Activated T-cell treated with anti-CD3 and anti-CD28 coated beads, Interleukin-2, amount 50 U/mL, for 72 hours (primary cell): ENCODE measurements around the gene NKAIN4. TPM values are rescaled to one million over a fixed set of nuclear protein-coding genes. Genes with fewer than 3 reads are reported as not detected.

Experiments used
- ATAC-seq, 2 donors: fragments of 150-1000 bp; cut with Tn5 transposase; replicated peaks in 1 of 2; 2 replicates each; pipeline ENCODE4 v1.10.0; 2021; ENCODE audit warnings: moderate library complexity in 2 of 2, mild to moderate bottlenecking in 1 of 2
- DNase-seq, 2 donors: peaks; one replicate each; pipeline ENCODE4 v3.0.0; 2021 to 2022; ENCODE audit warnings: mixed read lengths in 1 of 2
- H3K27ac Mint-ChIP-seq: one replicate; pipeline ENCODE4 v1.8.0; 2022; ENCODE audit warnings: mild to moderate bottlenecking, moderate library complexity, mixed read lengths
- H3K27me3 Mint-ChIP-seq: one replicate; pipeline ENCODE4 v1.8.0; 2022; ENCODE audit warnings: low read depth, mixed read lengths
- H3K36me3 Mint-ChIP-seq, 2 donors: one replicate each; pipeline ENCODE4 v1.8.0; 2022; ENCODE audit warnings: mixed read lengths in 2 of 2, mild to moderate bottlenecking in 1 of 2; ENCODE audit not compliant: insufficient read depth in 2 of 2
- H3K4me1 Mint-ChIP-seq: one replicate; pipeline ENCODE4 v1.8.0; 2022; ENCODE audit warnings: low read depth, mixed read lengths
- H3K4me3 Mint-ChIP-seq, 2 donors: one replicate each; pipeline ENCODE4 v1.8.0; 2022; ENCODE audit warnings: mild to moderate bottlenecking in 2 of 2, mixed read lengths in 2 of 2, moderate library complexity in 2 of 2
- H3K9me3 Mint-ChIP-seq, 2 donors: one replicate each; pipeline ENCODE4 v1.8.0; 2022; ENCODE audit warnings: mixed read lengths in 2 of 2
- total RNA-seq, 2 donors: library from RNA; stranded (reverse); gene quantifications; one replicate each; pipeline ENCODE4 v1.2.3, GENCODE V29; 2022

NKAIN4 gene
- total RNA-seq, 2 donors from 2014 or later, result not detected

DNA sequence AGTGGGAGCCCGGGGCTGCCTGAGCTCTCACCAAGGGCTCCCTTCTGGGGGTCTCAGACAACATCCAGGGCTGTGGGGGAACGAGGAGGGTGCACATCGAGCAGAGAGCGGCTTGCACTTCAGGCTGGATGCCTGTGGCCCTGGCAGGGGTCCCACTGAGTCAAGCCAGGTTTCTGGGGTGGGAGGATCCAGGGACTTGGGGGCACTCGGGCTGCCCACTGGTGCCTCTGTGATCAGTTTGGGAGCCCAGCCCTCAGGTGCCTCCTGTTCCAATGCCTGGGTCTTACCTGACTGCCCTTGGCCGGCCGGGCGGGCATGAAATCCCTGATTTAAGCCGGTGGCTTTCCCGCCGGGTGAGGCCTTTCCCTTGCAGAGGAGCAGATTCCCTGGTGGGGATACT is 39.2 kb upstream of the NKAIN4 start:
- Mint-ChIP-seq H3K4me3 (no peak overlapping the region), H3K27ac (no peak overlapping the region), H3K27me3 (no peaks in the 10 kb centered on the region), H3K4me1 (no peaks in the 10 kb centered on the region), H3K36me3 (no peaks in the 10 kb centered on the region), H3K9me3 (no peaks in the 10 kb centered on the region)
- no peak for DNase-seq
- ATAC-seq, result no peak

- Mint-ChIP-seq H3K27me3 (no peaks in the 10 kb centered on the region), H3K9me3 (no peaks in the 10 kb centered on the region), H3K36me3 (peaks cover 0 to 2% of the 10 kb centered on the region in 2 donors), H3K27ac (no peak within 1 kb of the TSS), H3K4me3 (no peak within 1 kb of the TSS), H3K4me1 (no peaks in the 10 kb centered on the region)
- ATAC-seq (no peak), DNase-seq (no peak)
These were observed 38.6 kb upstream of the NKAIN4 start, which contains the start of gene COL20A1 for GRCh38 chr20:63292904-63293303. Gene COL20A1 (plus strand): TSS chr20:63293186. CDS start chr20:63295108, 1,922 bp downstream.

DNA sequence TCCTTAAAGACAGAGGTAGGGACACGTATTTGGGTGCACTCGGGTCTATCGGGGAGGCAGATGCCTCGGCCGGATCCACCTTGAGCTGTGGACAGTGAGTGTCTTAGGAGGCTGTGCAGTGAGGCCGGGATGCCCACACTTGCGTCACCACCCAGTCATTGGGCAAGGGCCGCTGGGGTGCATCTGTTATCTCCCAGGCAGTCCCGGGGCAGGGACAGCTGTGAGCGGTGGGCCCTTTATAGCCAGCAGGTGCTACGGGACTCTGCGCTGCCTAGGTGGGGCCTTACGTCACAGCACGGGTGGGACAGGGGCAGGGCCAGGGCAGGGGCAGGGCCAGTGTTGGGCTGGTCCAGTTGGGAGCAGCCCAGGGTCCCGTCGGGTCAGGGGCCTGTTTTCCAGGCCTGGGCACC is 38.0 kb upstream of the NKAIN4 start:
- Mint-ChIP-seq H3K36me3 (peaks cover 0 to 2% of the 10 kb centered on the region in 2 donors), H3K4me3 (no peak overlapping the region), H3K4me1 (no peaks in the 10 kb centered on the region), H3K27ac (no peak overlapping the region), H3K27me3 (no peaks in the 10 kb centered on the region), H3K9me3 (no peaks in the 10 kb centered on the region)
- DNase-seq (no peak), ATAC-seq (no peak)

- no peak overlapping the region for H3K4me3 Mint-ChIP-seq
- H3K9me3 Mint-ChIP-seq, result no peaks in the 10 kb centered on the region
- DNase-seq, result no peak
- no peaks in the 10 kb centered on the region for H3K27me3 Mint-ChIP-seq
- H3K4me1 Mint-ChIP-seq, result no peaks in the 10 kb centered on the region
- H3K36me3 Mint-ChIP-seq, result peaks cover 0 to 2% of the 10 kb centered on the region in 2 donors
- no peak for ATAC-seq
- H3K27ac Mint-ChIP-seq, result no peak overlapping the region
These were observed 37.5 kb upstream of the NKAIN4 start for GRCh38 chr20:63291811-63292210.

DNA sequence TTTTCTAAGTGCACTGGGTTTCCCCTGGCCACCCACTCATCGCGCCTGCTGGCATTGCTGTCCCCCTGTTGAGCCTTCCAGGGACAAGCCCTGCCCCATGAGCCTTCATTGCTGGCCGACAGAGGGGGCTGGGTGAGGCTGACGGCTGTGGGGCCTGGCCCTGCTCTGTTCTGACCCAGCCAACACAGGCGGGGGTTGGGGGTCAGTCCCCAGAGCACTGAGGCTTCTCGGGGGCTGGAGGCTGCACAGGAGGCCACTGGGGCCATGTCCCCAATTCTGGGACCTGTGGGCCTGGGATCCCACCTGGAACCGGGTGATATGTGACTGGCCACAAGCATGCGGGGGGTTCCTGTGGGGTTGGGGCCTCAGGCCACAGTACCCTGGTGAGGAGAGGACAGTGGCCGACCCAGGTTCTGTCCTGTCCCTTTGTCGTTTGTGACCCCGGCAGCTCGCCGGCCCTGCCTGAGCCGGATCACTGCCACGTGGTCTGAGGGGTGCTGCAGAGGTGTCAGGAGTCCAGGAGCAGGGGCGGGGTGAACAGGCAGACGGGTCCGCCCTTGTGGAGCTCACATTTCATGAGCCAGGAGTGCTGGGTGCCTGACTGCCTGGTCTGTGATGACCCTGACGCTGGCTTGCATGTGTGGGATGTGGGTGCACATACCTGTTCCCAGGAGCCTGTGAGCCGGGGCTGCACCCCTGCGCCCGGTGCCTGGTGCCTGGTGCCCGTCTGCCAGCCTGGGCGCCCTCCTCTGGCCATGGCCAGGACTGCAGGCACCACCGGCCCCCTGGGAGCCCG is 36.6 kb upstream of the NKAIN4 start:
- Mint-ChIP-seq H3K9me3 (no peaks in the 10 kb centered on the region), H3K27ac (no peak overlapping the region), H3K27me3 (no peaks in the 10 kb centered on the region), H3K4me3 (no peak overlapping the region), H3K4me1 (no peaks in the 10 kb centered on the region), H3K36me3 (peaks cover 0 to 2% of the 10 kb centered on the region in 2 donors)
- ATAC-seq (peak; percentile 61 to 62), DNase-seq (peak; percentile 71 to 81)

GRCh38 chr20:63290136-63290676 is 35.9 kb upstream of the NKAIN4 start:
- Mint-ChIP-seq H3K27ac (no peak overlapping the region), H3K4me1 (no peaks in the 10 kb centered on the region), H3K9me3 (no peaks in the 10 kb centered on the region), H3K36me3 (peaks cover 0 to 2% of the 10 kb centered on the region in 2 donors), H3K27me3 (no peaks in the 10 kb centered on the region), H3K4me3 (no peak overlapping the region)
- ATAC-seq (no peak), DNase-seq (no peak)

DNA sequence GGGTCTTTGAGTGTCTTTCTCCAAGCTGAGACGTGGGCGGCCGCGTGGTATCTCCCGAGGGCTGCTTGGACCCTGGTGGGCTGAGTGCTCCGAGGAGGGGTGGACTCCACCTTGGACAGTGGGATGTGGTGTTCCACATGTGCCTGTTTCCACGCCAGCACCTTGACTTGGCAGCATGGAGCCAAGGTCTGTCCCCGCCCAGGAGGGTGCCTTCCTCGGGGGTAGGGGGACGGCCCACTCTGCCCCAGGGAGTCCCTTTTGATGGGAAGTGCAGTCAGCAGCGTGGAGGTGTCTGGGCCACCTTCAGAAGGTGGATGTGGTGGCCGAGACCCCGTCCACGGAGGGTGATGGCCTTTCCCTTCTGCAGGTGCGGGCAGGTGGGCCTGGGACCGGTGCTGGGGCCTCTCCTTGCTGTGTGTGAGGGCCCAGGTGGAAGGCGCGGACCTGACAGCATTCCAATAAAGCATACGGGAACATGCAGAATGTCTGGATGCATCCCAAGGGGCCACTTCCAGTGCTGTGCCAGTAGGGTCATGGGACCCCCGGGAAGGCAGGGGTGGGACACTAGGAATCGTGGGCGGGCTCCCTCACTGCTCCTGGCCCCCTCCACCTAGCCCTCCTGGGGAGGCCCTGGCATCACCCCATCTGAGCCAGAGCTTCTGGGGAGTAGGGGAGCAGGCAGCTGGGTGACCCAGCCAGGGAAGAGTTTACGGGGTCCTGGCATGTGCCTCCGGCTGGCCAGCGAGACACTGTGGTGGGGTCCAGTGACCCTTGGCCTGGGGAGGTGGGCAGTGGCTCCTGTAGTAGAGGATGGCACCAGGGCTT is 35.3 kb upstream of the NKAIN4 start:
- no peaks in the 10 kb centered on the region for H3K9me3 Mint-ChIP-seq
- peaks cover 0 to 2% of the 10 kb centered on the region in 2 donors for H3K36me3 Mint-ChIP-seq
- no peak for ATAC-seq
- H3K27me3 Mint-ChIP-seq, result no peaks in the 10 kb centered on the region
- H3K4me1 Mint-ChIP-seq, result no peaks in the 10 kb centered on the region
- no peak overlapping the region for H3K27ac Mint-ChIP-seq
- H3K4me3 Mint-ChIP-seq, result no peak overlapping the region
- no peak for DNase-seq

- Mint-ChIP-seq H3K4me1 (no peaks in the 10 kb centered on the region), H3K36me3 (peaks cover 1 to 2% of the 10 kb centered on the region in 2 donors), H3K9me3 (no peaks in the 10 kb centered on the region), H3K27me3 (no peaks in the 10 kb centered on the region), H3K27ac (no peak overlapping the region), H3K4me3 (no peak overlapping the region)
- no peak for DNase-seq
- no peak for ATAC-seq
These were observed 34.5 kb upstream of the NKAIN4 start for GRCh38 chr20:63288581-63289251.

DNA sequence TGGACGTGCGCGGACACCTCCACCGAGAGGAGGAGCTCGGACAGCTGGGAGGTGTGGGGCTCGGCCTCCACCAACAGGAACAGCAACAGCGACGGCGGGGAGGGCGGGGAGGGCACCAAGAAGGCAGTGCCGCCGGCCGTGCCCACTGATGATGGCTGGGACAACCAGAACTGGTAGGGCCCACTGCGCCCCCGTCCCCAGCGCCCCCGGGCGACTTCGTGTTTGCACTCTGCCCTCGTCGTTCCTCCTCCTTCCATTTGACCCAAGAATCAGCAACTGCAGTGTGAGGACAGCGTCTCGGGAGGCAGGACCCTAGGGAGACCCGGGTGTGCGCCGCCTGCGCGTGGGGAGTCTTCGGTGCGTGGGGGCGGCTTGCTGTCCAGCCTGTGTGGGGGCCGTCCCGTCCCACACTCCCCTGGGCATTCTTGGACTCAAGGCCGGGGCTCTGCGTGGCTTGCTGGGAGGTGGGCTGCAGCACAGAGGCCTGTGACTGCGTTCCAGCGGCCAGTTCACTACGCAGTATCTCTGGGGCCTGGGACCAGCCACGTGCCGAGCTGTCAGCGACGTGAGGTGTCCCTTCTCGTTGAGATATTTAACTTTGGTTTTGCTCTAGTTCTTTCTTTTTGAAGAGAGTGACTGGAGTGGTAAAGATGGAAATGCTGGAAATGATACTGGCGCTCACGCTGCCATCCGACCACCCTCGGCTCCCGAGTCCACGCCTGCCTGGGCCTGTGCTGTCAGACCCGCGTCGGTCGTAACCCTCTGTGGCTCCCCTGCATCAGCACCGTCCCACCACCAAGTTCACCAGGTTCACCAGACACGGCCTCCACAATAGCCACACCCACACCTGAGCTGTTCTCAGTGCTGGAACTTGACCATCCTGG is 33.7 kb upstream of the NKAIN4 start:
- ATAC-seq, result no peak
- Mint-ChIP-seq H3K27me3 (no peaks in the 10 kb centered on the region), H3K36me3 (peaks cover 2% of the 10 kb centered on the region in 2 donors), H3K27ac (no peak overlapping the region), H3K4me3 (no peak overlapping the region), H3K4me1 (no peaks in the 10 kb centered on the region), H3K9me3 (no peaks in the 10 kb centered on the region)
- DNase-seq, result no peak

DNA sequence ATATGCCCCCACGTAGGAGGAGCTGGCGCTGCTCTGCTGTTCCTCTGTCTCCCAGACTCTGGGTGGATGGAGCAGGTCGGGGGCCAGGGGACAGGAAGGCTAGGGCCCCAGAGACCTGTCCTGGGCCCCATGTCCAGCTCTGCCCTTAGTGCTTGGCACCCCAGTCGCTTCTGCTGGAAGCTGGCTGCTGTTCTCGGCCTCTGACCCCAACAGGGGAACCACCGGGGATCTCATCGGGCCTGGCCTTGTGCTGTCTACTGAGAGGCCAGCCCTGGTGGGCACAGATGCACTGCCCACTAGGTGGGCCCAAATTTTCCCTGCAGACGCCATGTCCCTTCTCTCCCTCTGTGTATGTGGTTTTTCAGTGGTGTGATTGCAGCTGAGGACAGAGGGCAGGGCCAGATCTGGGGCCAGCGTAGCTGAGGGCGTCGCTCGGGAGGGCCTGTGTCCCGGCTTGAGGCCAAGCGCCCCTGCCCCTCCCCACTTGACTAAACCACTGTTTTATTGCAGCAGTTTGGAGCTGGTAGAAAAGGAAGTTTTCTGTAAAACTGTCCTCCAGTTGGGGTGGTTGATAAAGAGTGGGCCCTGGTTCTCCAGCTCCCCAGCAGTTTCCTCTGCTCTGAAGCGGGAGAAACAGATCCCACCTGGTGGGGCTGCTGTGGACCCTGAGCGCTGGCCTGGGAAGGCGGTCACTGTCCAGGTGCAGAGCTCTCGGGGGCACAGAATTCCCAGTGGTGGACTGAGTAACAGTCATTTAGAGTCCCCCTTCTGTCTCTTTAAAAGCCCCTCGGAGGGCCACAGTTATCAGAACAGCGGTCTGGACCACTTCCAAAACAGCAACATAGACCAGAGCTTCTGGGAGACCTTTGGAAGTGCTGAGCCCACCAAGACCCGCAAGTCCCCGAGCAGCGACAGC is 32.8 kb upstream of the NKAIN4 start:
- Mint-ChIP-seq H3K27ac (no peak overlapping the region), H3K36me3 (peaks cover 2% of the 10 kb centered on the region in 2 donors), H3K9me3 (no peaks in the 10 kb centered on the region), H3K4me1 (no peaks in the 10 kb centered on the region), H3K27me3 (no peaks in the 10 kb centered on the region), H3K4me3 (no peak overlapping the region)
- no peak for ATAC-seq
- DNase-seq, result no peak
